GM23248 (cell line): Measurements from ENCODE around the gene CMC2. TPM values are rescaled to one million over a fixed set of nuclear protein-coding genes. Genes with fewer than 3 reads are reported as not detected.

Experiments used
- DNase-seq: peaks from one replicate; pipeline ENCODE4 v3.0.0-alpha.2; 2015
- H2AFZ ChIP-seq: fragments of 200-600 bp; sonication (generic); 2 replicates; pipeline ENCODE4 v1.6.1; 2016; ENCODE audit warnings: antibody characterized with exemption
- H3F3A ChIP-seq: fragments of 200-600 bp; sonication (generic); 2 replicates; pipeline ENCODE4 v1.6.1; 2016; ENCODE audit warnings: mild to moderate bottlenecking, antibody characterized with exemption, mixed run types; ENCODE audit not compliant: insufficient read depth
- H3K27ac ChIP-seq: fragments of 200-600 bp; sonication (generic); 2 replicates; pipeline ENCODE4 v1.5.1; 2016; ENCODE audit warnings: mild to moderate bottlenecking
- H3K27me3 ChIP-seq: fragments of 200-600 bp; sonication (generic); replicated peaks from 2 replicates; pipeline ENCODE4 v1.6.1; 2016; ENCODE audit warnings: mild to moderate bottlenecking; ENCODE audit not compliant: insufficient read depth
- H3K36me3 ChIP-seq: fragments of 200-600 bp; sonication (generic); 2 replicates; pipeline ENCODE4 v1.6.1; 2016; ENCODE audit warnings: low read depth, mild to moderate bottlenecking
- H3K4me1 ChIP-seq: fragments of 200-600 bp; sonication (generic); 2 replicates; pipeline ENCODE4 v1.6.1; 2016; ENCODE audit warnings: mild to moderate bottlenecking; ENCODE audit not compliant: insufficient read depth
- H3K4me2 ChIP-seq: fragments of 200-600 bp; sonication (generic); one replicate; pipeline ENCODE4 v1.6.1; 2016; ENCODE audit warnings: mild to moderate bottlenecking; ENCODE audit not compliant: unreplicated experiment
- H3K4me3 ChIP-seq: fragments of 200-600 bp; sonication (generic); 2 replicates; pipeline ENCODE4 v1.5.1; 2016; ENCODE audit warnings: mild to moderate bottlenecking
- H3K79me2 ChIP-seq: fragments of 200-600 bp; sonication (generic); 2 replicates; pipeline ENCODE4 v1.6.1; 2016; ENCODE audit warnings: mild to moderate bottlenecking; ENCODE audit not compliant: insufficient read depth
- H3K9ac ChIP-seq: fragments of 200-600 bp; sonication (generic); 2 replicates; pipeline ENCODE4 v1.6.1; 2016; ENCODE audit warnings: mild to moderate bottlenecking
- H3K9me2 ChIP-seq: fragments of 200-600 bp; sonication (generic); 2 replicates; pipeline ENCODE4 v1.6.1; 2016; ENCODE audit warnings: mixed run types, mild to moderate bottlenecking, moderate library complexity; ENCODE audit not compliant: insufficient read depth
- H3K9me3 ChIP-seq: fragments of 200-600 bp; sonication (generic); one replicate; pipeline ENCODE4 v1.6.1; 2017; ENCODE audit warnings: low read depth
- H4K20me1 ChIP-seq: fragments of 200-600 bp; sonication (generic); 2 replicates; pipeline ENCODE4 v1.6.0; 2016; ENCODE audit not compliant: insufficient read depth
- EZH2 ChIP-seq: fragments of 200-600 bp; sonication (generic); IDR thresholded peaks from 2 replicates; pipeline ENCODE4 v1.6.1; 2018; ENCODE audit warnings: antibody characterized with exemption, mild to moderate bottlenecking; ENCODE audit not compliant: insufficient read depth, poor library complexity, severe bottlenecking
- EZH2phosphoT487 ChIP-seq: fragments of 200-600 bp; sonication (generic); IDR thresholded peaks from 2 replicates; pipeline ENCODE4 v1.6.1; 2018; ENCODE audit warnings: antibody characterized with exemption, moderate library complexity, mild to moderate bottlenecking, low read depth; ENCODE audit not compliant: insufficient read depth
- WGBS, 2 experiments: methylation state at CpG; one replicate each; pipeline ENCODE4 v1.1.6; 2015 to 2017; ENCODE audit warnings: low lambda C conversion rate in 2 of 2, low coverage in 1 of 2; ENCODE audit errors: missing lambda C conversion rate in 2 of 2; 5-methylcytosine and 5-hydroxymethylcytosine counted together
- in situ Hi-C: fragments of 300-500 bp; cut with MboI; formaldehyde crosslinking; loops from 2 replicates; pipeline ENCODE4 v1.15.0; 2020
- polyA plus RNA-seq: library from polyadenylated mRNA; unstranded; fragments of >200 nt; fragmentation: Nextera tagmentation; extraction: Ambion mirVana; gene quantifications from 2 replicates; pipeline ENCODE4 v1.2.1, GENCODE V29; 2016
- total RNA-seq: library from RNA; depleted of rRNA; stranded (reverse); fragments of >200 nt; shearing (Covaris generic); gene quantifications from 2 replicates; pipeline ENCODE4 v1.2.3, GENCODE V29; 2014

The CMC2 gene
- total and polyA plus RNA-seq, 2 experiments from 2014 or later: 49.4 to 117 TPM

DNA sequence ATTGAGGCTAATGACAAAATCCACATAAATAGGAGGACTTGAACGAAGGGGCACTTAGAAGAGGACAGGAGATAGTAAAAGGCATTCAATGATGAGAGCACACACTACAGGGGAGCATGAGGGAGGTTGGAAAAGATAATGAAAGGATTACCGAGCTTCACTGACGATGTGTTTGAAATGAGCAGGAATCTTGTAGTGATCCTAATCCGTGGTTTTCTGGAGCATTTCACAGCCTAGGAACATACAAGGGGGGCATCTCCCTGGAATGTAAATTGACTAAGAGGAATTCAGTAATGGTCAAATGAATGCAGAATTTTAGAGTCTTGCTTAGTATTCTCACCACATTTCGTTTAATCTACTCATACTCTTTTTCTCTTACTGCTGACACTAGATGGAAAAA is 34.2 kb upstream of the CMC2 start:
- TF ChIP-seq EZH2: no peak
- TF ChIP-seq EZH2phosphoT487: no peak
- Histone ChIP-seq H3F3A (no peaks in the 10 kb centered on the region), H3K4me2 (no peak overlapping the region), H3K9me2 (no peaks in the 10 kb centered on the region), H3K79me2 (peaks cover 49% of the 10 kb centered on the region), H3K9me3 (no peaks in the 10 kb centered on the region), H3K9ac (no peak overlapping the region), H3K36me3 (peaks cover 30% of the 10 kb centered on the region; the same call in 1 of the 2 replicates), H2AFZ (no peak overlapping the region), H4K20me1 (no peaks in the 10 kb centered on the region), H3K4me3 (no peak overlapping the region), H3K4me1 (peaks cover 10% of the 10 kb centered on the region; the same call in 1 of the 2 replicates), H3K27me3 (no peaks in the 10 kb centered on the region), H3K27ac (no peak overlapping the region)
- no peak for DNase-seq
- in situ Hi-C loops: loop anchor here (25.0 kb wide), 1 partner anchor 696 kb away; no protein-coding TSS in a partner anchor
- WGBS, 2 experiments: 83 to 87% methylated on average over 5 of the region's 5 CpGs

DNA sequence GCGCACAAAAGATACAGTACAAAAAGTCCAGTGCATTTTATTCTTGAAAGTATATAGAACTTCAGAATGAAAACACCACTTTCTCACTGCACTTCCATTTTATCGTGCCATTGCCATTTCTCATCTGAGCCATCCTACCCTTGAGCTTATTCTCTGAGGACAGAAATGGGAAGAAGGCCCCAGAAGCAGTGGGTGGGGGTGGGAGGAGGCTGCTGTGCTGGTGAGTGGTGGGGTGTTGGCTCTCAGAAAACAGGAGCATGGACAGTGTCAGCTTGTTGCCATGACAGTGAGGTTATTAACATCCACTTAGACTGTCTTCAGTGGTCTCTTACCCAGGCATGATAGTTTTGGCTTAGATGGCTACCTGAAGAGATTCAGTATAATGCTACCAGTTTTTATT is 33.4 kb upstream of the CMC2 start:
- no peaks in the 10 kb centered on the region for H3K27me3 ChIP-seq
- H3K9ac ChIP-seq: no peak overlapping the region
- no peak overlapping the region for H2AFZ ChIP-seq
- WGBS, 2 experiments: 94 to 100% methylated on average over 2 of the region's 2 CpGs
- H3K36me3 ChIP-seq: peaks cover 27% of the 10 kb centered on the region; the same call in 1 of the 2 replicates
- no peak for DNase-seq
- H3K9me3 ChIP-seq: no peaks in the 10 kb centered on the region
- TF ChIP-seq EZH2phosphoT487 (no peak), EZH2 (no peak)
- H3K9me2 ChIP-seq: no peaks in the 10 kb centered on the region
- peaks cover 10% of the 10 kb centered on the region; the same call in 1 of the 2 replicates for H3K4me1 ChIP-seq
- H3K79me2 ChIP-seq: peaks cover 49% of the 10 kb centered on the region
- H3K4me3 ChIP-seq: no peak overlapping the region
- in situ Hi-C loops: loop anchor here (25.0 kb wide), 1 partner anchor 697 kb away; no protein-coding TSS in a partner anchor
- no peaks in the 10 kb centered on the region for H3F3A ChIP-seq
- no peaks in the 10 kb centered on the region for H4K20me1 ChIP-seq
- H3K27ac ChIP-seq: no peak overlapping the region
- H3K4me2 ChIP-seq: no peak overlapping the region

GRCh38 chr16:81036751-81037350 is 30.2 kb upstream of the CMC2 start:
- peak overlapping the region; percentile 78 for H2AFZ ChIP-seq
- no peaks in the 10 kb centered on the region for H3K9me3 ChIP-seq
- H3K36me3 ChIP-seq: 0 out of 2 replicates have a peak, but pooled peaks cover 7% of the 10 kb centered on the region
- H3K79me2 ChIP-seq: peaks cover 49% of the 10 kb centered on the region
- peaks cover 10% of the 10 kb centered on the region; the same call in 1 of the 2 replicates for H3K4me1 ChIP-seq
- H3K9ac ChIP-seq: peak overlapping the region; percentile 82
- TF ChIP-seq EZH2phosphoT487 (no peak), EZH2 (no peak)
- H3K27me3 ChIP-seq: no peaks in the 10 kb centered on the region
- no peaks in the 10 kb centered on the region for H3K9me2 ChIP-seq
- peak overlapping the region; percentile 78 for H3K4me3 ChIP-seq
- H3K27ac ChIP-seq: peak overlapping the region; percentile 54
- peak; percentile 66 for DNase-seq
- peak overlapping the region; percentile 82 for H3K4me2 ChIP-seq
- 4 to 8% methylated on average over 10 of the region's 10 CpGs for WGBS, 2 experiments
- in situ Hi-C loops: loop anchor here (25.0 kb wide), 1 partner anchor 700 kb away; no protein-coding TSS in a partner anchor
- H4K20me1 ChIP-seq: no peaks in the 10 kb centered on the region
- H3F3A ChIP-seq: no peaks in the 10 kb centered on the region

- Histone ChIP-seq H3K27me3 (no peaks in the 10 kb centered on the region), H4K20me1 (no peaks in the 10 kb centered on the region), H2AFZ (peak overlapping the region; percentile 78), H3K36me3 (0 out of 2 replicates have a peak, but pooled peaks cover 3% of the 10 kb centered on the region), H3K9me3 (no peaks in the 10 kb centered on the region), H3K9me2 (no peaks in the 10 kb centered on the region), H3K79me2 (peaks cover 44% of the 10 kb centered on the region), H3F3A (0 out of 2 replicates have a peak, but pooled peaks cover 3% of the 10 kb centered on the region), H3K4me3 (peak overlapping the region; percentile 78), H3K27ac (peak overlapping the region; percentile 54), H3K4me1 (peaks cover 10% of the 10 kb centered on the region; the same call in 1 of the 2 replicates), H3K9ac (peak overlapping the region; percentile 82), H3K4me2 (peak overlapping the region; percentile 82)
- peak; percentile 69 for DNase-seq
- 1 to 2% methylated on average over 47 to 50 of the region's 80 CpGs for WGBS, 2 experiments
- in situ Hi-C loops: loop anchor here (25.0 kb wide), 1 partner anchor 701 kb away; no protein-coding TSS in a partner anchor
- TF ChIP-seq EZH2phosphoT487 (no peak), EZH2 (no peak)
Measured at GRCh38 chr16:81035975-81036750, 29.5 kb upstream of the CMC2 start.
